Thyroid gland (tissue), 4 donors: ENCODE data around the gene ZNF407.

Experiments
- CTCF ChIP-seq, 6 experiments: fragments of 200-600 bp in 3 of 6; fragments of 450-650 bp in 3 of 6; sonication (generic) in 3 of 6; IDR thresholded peaks; one replicate each; pipeline ENCODE4 v1.5.1; 2016 to 2019; ENCODE audit warnings: antibody characterized with exemption in 6 of 6, mild to moderate bottlenecking in 2 of 6, inconsistent platforms in 1 of 6, moderate library complexity in 1 of 6
- POLR2A ChIP-seq, 2 donors: fragments of 450-650 bp; IDR thresholded peaks; one replicate each; pipeline ENCODE4 v1.6.1; 2017; ENCODE audit warnings: antibody characterized with exemption in 2 of 2, mild to moderate bottlenecking in 2 of 2, moderate library complexity in 1 of 2

GRCh38 chr18:75044296-75044695, 446.6 kb downstream of the ZNF407 start:
- TF ChIP-seq CTCF (IDR thresholded peaks at IDR 0.05) (no peak), POLR2A (IDR thresholded peaks at IDR 0.05) (no peak)
